D341Med (cell line): Measurements from ENCODE around the gene PRKAB2.
"Not testable (repeated sequence)": the region's sequence is repeated elsewhere in the genome, so short reads cannot be mapped to it uniquely, and the experiment has no call there.

Source experiments
- DNase-seq: peaks from one replicate; pipeline ENCODE4 v3.0.0; 2012; ENCODE audit warnings: low spot score

Gene PRKAB2

DNA sequence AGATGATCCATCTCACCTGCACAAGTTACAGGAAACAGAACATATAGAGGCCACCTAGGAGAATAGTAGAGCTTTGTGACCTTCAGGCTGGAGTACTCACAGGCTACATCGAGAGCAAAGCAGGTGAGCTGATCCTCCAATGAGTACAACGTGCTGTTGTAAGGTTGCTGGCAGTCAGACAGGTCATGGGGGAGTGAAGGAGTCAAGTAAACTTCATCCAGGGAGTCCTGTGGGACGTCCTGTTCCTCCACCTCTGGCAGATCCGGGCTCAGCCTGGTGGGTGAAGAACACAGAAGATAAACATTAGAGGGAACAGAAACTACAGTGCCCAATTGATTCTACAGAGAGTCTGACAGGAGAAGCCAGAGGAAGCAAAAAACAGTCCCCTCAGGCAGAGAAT lies 62.5 kb downstream of the PRKAB2 start:
- no peak for DNase-seq

DNA sequence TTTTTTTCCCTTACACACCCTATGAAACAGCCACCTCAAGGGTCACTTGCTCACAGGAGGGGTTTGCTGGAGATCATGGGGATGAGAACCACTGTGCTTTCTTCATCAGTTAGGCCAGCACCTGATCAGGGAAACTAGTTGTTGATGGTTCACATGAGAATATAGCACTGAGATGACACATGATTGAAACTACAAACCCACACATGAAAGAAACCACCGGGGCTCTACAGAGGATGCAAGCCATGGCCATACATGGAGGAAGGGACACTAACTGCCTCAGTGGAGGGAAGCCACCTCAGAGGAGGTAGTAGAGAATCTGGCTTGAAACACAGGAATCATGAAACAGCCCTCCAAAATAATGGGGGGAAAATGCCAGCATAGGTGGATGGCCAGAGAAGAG lies 63.2 kb downstream of the PRKAB2 start:
- DNase-seq, result no peak

DNA sequence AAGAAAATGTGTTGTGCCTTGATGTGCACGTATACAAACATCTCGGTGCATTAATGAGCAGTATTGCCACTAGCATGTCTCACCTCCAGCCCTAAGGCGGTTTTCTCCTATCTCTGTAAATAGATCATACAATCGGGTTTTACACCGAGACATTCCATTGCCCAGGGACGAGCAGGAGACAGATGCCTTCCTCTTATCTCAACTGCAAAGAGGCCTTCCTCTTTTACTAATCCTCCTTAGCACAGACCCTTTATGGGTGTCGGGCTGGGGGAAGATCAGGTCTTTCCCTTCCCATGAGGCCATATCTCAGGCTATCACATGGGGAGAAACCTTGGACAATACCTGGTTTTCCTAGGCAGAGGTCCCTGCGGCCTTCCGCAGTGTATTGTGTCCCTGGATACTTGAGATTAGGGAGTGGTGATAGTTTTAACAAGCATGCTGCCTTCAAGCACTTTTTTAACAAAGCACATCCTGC lies 65.8 kb downstream of the PRKAB2 start:
- DNase-seq, result not testable (repeated sequence)

DNA sequence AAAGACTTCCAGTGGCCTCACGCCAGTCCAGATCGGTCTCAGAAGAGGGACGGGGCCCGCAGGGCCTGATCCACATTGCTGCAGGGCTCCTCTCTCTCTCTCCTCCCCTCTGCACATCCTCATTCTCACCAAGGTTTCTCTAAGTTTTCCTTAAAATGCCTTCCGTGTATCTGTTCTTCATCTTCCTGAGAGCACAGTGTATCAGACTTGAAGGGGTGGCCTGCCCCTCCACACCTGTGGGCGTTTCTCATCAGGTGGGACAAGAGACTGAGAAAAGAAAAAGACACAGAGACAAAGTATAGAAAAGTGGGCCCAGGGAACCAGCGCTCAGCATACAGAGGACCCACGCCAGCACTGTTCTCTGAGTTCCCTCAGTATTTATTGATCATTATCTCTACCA lies 66.4 kb downstream of the PRKAB2 start:
- DNase-seq, result no peak
